ENCODE data around the gene NUBP2.

The NUBP2 gene

DNA sequence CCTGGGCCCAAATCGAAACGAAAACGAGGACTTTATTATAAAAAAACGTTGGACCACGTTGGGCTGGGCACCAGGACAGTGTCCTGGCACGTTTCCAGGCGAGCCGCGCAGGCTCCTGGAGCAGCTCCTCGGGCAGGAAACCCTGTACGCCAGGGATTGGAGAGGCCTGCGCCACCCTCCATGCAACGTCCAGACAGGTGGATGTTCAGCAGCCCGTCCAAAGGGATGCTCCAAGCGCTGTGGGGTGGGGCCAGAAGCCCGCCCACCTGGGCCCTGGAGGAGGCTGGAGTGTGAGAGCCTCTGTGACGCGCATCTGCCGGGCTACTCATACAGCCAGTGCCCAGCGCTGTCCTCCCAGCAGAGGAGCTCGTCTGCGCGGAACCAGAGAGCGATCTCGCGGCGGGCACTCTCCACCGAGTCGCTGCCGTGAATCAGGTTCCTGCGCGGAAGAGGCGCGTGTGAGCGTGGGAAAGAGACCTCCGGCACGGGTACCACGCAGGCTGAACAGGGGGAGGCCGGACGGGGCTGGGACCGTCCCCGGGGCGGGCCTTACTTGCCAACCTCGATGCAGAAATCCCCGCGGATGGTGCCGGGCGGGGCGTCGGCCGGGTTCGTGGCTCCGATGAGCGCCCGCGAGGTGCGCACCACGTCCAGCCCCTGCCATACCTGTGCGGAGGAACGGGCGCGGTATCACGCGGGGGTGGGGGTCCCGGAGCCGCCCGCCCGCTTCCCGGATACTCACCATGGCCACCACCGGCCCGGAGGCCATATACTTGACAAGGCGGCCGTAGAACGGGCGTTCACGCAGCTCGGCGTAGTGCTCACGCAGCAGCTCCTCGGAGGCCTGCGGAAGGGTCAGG is 12.2 kb upstream of the NUBP2 start:
- H3K4me3 ChIP-seq = peak overlapping the region; percentile 68 to 98 (median 86)
- H3K27ac ChIP-seq = peak overlapping the region; percentile 64 to 99 (median 94)

DNA sequence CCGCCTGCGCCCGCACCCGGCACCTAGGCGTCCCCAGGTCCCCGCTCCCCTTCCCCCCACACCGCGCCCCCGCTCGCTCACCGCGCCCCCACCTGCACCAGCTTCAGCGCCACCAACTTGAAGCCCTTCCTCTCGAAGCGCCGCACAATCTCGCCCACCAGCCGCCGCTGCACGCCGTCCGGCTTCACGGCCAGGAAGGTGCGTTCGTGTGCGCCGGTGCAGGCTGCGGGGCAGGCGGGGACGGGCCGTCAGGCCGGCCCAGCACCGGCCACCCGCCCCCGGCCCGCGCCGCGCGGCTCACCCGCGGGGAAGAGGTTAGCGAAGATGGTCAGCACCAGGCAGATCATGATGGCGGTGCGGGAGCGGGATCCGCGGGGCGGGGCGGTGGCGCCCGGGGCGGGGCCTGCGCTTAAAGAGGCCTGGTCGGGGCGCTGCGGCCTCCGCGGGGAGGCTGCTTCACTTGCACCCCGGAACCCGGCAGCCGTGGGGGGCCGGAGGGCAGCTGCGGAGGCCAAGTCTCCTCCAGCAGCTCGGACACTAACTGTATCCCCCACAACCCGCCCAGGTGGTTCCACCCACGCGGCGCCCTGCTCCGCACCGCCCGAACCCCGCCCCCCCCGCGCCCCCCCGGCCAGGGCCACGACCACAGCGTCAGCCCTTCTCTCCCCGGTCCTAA is 11.4 kb upstream of the NUBP2 start, which contains the start of gene NME3:
NME3 (minus strand) TSS at position 356 of the 676 bp plus-strand sequence; CDS start at position 347, 9 bp downstream.
- peak within 1 kb of the TSS; percentile 64 to 99 (median 94) for H3K27ac ChIP-seq
- peak within 1 kb of the TSS; percentile 68 to 98 (median 86) for H3K4me3 ChIP-seq

DNA sequence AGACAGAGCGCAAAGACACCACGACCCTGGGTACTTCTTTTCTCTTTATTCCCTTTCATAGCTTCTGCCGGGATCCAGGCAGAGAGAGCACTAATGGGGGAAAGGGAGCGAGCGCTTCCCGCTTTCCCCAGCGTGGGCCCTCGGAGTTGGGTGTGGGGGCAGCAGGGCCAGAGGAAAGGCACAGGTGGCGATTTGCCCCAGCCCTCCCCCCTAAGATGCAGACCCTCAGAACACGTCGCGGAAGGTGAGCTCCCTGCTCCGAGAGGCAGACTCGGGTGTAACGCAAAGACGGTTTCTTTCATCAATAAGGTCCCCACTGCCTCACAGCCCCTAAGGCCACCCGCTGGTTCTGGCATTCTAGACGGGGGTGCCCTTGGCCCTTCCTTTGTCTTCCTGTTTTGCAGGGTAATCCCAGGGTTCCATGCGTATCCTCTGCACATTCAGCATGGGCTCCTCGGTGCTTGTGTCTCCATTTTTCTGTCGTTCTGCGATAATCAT is 10.8 kb upstream of the NUBP2 start:
- H3K4me3 ChIP-seq = peak overlapping the region; percentile 68 to 98 (median 86)
- peak overlapping the region in 20 of 21 experiments; percentile 85 to 99 (median 94) for H3K27ac ChIP-seq

DNA sequence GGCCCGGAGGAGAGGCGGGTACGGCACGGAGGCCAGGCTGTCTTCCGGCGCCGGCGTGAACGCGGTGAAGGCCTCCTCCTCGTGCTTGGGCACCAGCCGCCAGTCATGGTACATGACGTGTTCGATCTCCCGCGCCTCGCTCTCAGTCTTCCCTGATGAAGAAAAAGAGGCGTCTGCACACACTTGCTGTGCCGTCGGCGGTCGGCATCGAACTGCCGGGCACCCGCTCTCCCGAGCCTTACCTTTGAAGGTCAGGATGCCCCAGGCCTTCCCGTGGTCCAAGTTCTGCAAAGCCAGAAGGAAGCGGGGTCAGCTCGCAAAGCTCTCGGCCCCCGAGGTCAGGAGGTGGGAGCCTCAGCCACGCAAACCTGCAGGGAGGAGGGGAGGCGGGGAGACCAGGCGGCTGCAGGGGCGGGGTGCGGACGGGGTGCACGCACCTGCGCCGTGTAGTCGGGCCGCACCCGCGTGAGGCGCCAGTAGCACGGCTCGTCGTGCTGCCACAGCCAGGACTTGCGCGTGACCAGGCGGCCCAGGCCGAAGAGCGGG is 10.3 kb upstream of the NUBP2 start, which contains the start of gene EME2:
EME2 (plus strand) TSS at position 449 of the 546 bp plus-strand sequence. CDS start 418 bp downstream, outside the sequence.
- Histone ChIP-seq H3K4me3 (peak within 1 kb of the TSS; percentile 68 to 98 (median 86)), H3K27ac (peak within 1 kb of the TSS; percentile 85 to 99 (median 94))

DNA sequence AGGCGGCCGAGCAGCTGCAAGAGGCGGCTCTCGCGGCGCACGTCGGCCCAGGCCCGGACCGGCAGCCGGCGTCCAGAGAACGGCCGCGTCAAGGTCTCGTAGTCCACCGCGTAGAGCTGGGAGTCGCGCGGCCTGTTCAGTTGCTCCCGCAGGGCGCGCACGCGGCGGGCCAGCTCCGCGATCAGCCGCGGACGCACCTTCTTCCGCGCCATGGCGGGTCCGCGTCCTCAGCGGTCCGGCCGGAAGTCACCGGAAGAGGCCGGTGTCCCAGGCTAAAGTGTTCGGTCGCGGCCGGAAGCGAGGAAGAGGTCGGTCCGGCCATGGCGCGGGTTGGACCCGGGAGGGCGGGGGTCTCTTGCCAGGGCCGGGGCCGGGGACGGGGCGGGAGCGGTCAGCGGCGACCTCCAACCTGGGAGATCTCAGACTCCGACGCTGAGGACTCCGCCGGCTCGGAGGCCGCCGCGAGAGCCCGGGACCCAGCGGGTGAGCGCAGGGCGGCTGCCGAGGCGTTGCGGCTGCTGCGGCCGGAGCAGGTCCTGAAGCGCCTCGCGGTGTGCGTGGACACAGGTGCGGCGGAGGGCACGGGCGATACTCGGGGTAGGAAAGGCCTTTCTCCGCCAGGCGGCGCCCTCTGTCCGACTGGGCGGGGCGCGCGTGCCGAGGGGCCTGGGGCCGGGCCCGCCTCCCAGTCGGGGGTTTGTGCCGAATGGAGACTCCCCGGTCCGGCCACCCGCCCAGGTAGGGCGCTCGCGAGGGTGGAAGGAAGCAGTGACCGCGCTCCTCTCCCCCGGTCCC is 9.7 kb upstream of the NUBP2 start, which contains the start of gene MRPS34:
MRPS34 (minus strand) TSS at position 227 of the 795 bp plus-strand sequence; CDS start at position 212, 15 bp downstream.
- Histone ChIP-seq H3K27ac (peak within 1 kb of the TSS; percentile 85 to 99 (median 94)), H3K4me3 (peak within 1 kb of the TSS; percentile 68 to 98 (median 86))

DNA sequence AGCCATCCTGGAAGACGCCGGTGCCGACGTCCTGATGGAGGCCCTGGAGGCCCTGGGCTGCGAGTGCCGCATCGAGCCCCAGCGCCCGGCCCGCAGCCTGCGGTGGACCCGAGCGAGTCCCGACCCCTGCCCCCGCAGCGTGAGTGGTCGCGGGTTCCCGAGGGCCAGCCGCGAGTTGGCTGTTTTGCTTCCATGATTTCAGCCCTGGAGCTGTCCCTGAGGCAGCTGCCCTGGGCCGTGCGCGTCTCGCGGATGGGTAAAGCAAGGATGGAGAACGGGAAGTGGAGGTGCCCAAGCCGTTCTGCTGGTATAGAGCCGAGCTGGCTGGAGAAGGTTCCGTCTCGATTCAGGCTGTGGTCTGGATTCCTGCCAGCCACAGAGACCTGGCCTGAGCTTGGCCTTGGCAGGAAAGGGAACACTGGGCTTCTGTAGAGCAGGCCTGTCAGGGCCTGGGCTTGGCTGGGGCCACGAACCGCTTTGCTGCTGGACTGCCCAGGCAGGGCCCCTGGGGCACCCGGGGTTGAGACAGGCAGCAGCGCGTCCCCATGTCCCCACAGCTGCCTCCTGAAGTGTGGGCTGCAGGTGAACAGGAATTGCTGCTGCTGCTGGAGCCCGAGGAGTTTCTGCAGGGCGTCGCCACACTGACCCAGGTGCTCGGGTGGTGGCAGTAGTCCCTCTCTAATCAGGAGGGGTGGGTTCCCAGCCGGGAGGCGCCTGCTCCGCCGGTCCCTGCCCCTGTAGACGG is 8.9 kb upstream of the NUBP2 start:
- Histone ChIP-seq H3K4me3 (peak overlapping the region; percentile 68 to 98 (median 86)), H3K27ac (peak overlapping the region in 20 of 21 experiments; percentile 85 to 99 (median 94))

DNA sequence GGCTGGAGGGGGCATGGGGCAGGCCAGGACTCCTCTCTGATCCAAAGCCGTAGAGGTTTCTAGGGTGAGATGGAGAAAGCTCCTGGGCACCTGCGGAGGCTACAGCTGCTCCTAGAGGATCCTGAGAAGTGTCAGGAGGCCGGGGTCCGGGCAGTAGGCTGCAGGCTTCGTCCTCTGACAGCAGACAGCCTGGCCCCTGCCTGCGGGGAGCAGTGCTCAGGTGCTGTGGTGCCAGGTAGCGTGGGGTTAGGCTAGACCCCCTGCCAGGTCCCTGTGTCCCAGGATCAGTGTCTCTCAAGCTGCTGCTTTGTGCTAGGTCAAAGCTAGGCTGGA is 8.3 kb upstream of the NUBP2 start:
- H3K27ac ChIP-seq = peak overlapping the region in 16 of 21 experiments; percentile 87 to 99 (median 95)
- H3K4me3 ChIP-seq = peak overlapping the region in 5 of 7 experiments; percentile 81 to 98 (median 91)

DNA sequence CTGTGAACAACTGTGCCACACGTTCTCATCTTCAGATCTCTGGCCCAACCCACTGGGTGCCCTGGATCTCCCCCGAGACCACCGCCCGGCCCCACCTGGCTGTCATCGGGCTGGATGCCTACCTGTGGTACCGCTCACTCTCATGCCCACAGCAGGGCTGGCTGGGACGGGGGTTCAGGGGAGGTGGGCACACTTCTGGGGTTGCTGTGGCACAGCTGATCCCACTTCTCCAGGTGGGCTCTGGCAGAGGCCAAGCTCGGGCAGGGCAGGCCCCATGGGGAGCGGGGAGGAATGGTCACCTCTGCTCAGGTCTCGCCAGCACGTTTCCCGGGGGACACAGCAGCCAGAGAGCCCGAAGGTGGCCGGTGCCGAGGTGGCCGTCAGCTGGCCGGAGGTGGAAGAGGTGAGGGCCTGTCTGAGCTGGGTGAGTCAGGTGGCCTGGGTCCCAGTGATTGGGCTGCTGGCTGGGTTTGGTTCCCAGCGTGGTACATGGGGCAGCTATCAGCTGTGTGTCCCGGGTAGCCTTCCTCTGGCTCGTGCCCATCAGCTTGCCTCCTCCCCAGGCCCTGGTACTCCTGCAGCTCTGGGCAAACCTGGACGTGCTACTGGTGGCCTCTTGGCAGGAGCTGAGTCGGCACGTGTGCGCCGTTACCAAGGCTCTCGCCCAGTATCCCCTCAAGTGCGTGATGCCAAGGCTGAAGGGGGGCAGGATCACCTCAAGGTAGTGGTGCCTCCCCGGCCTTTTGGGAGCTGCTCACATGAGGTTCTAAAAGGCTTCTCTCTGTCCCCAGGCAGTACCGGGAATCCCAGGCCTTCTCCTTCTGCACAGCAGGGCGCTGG is 7.5 kb upstream of the NUBP2 start:
- Histone ChIP-seq H3K4me3 (no peak overlapping the region), H3K27ac (peak overlapping the region in 1 of 21 experiments; percentile 94)

DNA sequence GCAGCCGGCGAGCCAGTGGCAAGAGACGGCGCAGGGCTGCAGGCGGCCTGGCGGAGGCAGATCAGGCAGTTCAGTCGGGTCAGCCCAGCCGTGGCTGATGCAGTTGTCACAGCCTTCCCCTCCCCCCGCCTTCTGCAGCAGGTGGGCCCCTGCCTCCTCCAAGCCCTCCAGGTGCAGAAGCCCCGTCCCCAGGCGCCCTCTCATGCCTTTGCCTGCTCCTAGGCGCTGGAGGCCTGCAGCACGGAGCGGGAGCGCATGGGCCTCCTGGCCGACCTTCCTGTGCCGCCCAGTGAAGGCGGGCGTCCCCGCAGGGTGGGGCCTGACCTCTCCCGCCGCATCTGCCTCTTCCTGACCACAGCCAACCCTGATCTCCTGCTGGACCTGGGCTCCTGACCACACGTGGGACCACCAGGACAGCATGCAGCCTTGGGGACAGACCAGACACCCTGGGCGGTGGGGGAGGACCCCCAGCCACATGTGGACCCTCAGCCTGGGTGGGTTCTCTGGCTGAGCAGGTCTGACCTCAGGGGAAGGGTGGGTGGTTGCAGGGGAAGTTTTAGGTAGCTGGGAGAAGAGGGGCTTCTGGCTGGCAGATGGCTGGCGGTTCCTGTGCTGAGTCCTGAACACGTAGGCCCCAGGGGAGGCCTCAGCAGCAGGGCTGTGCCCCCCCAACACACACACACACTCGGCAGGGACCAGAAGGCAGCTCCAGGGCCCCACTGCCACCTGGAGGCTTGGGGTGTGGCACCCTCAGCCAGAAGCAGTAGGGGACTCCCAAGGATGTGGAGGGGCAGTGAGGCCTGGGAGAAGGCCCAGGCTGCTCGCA is 6.7 kb upstream of the NUBP2 start:
- Histone ChIP-seq H3K27ac (no peak overlapping the region), H3K4me3 (no peak overlapping the region)

DNA sequence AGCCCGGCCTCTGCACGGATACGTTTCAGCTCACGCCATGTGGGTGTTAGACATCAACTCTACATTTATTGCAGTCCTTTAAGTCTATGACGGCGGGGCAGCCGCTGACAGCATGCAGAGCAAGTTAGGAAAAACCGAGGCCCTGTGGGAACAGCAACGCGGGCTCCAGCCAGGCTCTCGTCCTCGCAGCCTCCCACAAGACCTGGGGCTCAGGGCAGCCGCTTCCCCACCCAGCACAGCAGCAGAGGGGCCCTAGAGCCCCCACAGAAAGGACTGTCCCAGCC is 6.1 kb upstream of the NUBP2 start:
- H3K27ac ChIP-seq = no peak overlapping the region
- H3K4me3 ChIP-seq = no peak overlapping the region

DNA sequence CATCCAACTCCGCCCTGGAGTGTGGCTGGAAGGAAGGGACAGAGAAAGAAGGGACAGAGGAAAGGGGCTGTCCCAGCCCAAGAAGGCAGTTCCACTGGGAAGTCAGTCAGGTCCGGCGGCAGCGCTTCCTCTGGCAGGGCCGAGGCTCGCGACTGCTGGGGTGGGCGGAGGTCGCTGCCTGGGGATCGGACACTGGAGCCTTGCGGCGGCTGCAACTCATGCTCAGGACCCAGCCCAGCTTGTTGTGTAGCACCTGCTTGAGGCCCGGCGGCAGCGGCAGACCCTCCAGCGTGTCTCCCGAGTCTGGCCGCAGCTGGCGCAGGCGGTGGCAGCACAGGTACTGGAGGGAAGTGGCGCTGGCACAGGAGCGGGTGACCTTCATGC is 5.8 kb upstream of the NUBP2 start:
- H3K27ac ChIP-seq = no peak overlapping the region

DNA sequence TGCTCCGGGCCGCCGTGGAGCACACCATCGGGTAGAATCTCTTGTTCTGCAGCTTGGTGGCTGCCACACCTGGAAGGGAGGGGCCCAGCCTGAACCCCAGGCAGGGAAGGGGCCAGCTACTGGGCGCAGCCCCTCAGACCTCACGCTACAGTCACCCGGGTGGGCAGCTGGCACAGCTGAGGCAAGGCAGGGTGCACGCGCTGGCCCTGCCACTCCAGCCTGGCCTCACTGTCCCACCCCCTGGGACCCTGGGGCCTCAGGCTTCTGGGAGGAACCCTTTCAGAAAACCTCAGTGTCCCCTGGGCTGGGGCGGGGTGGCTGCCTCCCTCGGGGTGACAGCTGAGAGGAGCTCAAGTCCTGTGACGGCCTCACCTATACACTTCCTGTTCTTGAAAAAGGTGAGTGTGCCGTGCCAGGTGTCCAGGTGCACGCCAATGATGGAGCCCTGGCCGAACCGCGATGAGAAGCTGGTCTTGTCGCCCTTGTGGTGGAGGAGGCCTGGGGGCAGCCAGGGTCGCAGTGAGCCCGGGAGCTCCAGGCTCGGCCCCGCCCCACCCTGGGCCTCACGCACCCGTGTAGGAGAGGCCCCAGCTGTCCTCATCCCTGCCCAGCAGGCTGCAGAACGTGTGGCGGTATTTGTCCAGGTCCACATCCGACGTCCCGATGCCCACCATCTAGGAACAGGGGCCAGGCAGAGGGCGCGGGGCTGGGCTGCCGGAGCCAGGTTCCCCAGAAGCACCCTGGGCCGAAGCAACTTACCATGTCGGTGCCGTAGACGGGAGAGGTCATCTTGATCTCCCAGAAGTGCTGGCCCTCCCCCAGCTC is 5.2 kb upstream of the NUBP2 start:
- Histone ChIP-seq H3K4me3 (no peak overlapping the region), H3K27ac (peak overlapping the region in 1 of 21 experiments; percentile 5)

More for the DNA sequence above, 5.8 kb upstream of the NUBP2 start:
- no peak overlapping the region for H3K4me3 ChIP-seq

DNA sequence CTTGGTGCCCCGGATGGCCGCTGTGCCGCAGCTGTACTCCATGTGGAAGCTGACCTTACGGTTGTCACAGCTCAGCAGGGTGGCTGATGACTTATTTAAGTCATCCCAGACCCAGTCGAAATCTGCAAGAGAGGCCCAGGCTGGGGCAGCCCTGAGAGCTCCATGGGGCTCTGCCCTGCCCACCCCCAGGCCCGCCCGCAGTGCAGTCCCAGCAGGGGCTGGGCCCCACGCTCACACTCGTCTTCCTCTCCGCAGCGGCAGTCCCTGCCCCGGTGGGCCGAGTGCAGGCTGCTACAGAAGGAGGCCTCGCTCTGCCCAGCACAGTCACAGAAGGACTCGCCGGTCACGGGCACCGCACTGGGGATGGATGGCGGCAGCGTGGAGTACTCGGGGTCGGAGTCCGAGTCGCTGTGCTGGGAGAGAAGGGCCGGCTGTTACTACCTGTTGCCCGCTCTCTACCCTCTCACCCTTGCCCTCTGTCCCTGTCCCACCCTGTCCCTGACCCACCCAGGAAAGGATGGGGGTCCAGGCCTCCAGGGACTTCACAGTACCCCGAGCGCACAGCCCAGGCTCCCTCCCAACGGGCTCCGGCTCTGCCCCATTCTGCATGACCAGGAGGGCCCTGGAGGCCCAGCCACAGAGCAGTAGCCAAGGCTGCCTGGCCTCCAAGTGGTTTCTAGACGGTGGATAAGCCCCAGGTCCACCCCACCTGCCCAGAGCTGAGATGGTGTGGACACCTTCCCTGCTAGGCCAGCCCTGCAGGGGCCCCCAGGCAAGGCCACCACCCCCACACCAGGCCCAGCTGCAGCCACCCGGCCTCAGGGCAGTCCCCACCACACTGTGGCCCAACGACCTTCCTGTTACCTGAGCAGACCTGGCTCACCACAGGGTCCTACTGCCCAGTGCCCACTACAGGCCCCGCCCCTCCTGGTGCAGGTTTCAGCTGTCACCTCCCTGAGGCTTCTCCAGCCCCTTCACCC is 4.3 kb upstream of the NUBP2 start:
- Histone ChIP-seq H3K27ac (peak overlapping the region in 3 of 21 experiments; percentile 3 to 21 (median 19)), H3K4me3 (no peak overlapping the region)

DNA sequence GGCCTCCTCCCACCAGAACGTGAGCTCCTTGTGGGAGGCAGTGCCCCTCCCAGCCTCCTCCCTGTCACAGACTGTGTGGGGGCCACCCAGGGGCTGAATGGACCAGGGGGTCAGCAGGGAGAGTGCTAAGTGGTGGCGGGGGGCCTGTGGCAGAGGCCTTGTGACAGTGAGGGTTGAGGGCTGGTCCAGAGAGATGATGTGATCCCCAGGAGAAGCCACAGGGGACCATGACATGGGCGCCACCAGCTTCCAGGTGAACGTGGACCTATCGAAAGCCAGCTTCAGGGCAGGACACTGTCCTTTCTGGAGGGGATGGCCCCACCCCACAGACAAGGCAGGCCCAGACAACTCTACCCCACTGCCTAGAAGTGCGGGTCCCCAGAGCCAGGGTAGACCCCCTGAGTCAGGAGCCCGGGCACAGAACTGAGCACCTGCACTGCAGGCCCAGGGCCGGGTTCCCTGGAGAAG is 3.5 kb upstream of the NUBP2 start:
- Histone ChIP-seq H3K4me3 (no peak overlapping the region), H3K27ac (peak overlapping the region in 3 of 21 experiments; percentile 6 to 21 (median 13))
